CD14-positive monocyte (primary cell): ENCODE measurements around the gene LAMA4. TPM values are rescaled to one million over a fixed set of nuclear protein-coding genes. Genes with fewer than 3 reads are reported as not detected.

Experiments used
- DNase-seq, 3 donors: peaks; one replicate each; pipeline ENCODE4 v3.0.0-alpha.2; 2011 to 2022
- H2AFZ ChIP-seq: 2 replicates; pipeline ENCODE4 v1.6.0; 2012; ENCODE audit warnings: mild to moderate bottlenecking, low read depth, low read length, inconsistent platforms; ENCODE audit not compliant: insufficient read depth, poor library complexity, severe bottlenecking
- H3K27ac ChIP-seq, 2 donors: 1 replicate in 1 of 2; 2 replicates in 1 of 2; pipeline ENCODE4 v1.5.1; 2012 to 2013; ENCODE audit warnings: low read length in 2 of 2, control low read depth in 1 of 2, inconsistent platforms in 1 of 2, low read depth in 1 of 2, mild to moderate bottlenecking in 1 of 2
- H3K27me3 ChIP-seq, 2 donors: one replicate each; pipeline versions ENCODE4 v1.6.0 to v1.6.1; 2011 to 2013; ENCODE audit warnings: low read length in 2 of 2; ENCODE audit not compliant: control insufficient read depth in 2 of 2, insufficient read depth in 2 of 2
- H3K36me3 ChIP-seq, 2 donors: replicated peaks in 1 of 2; 1 replicate in 1 of 2; 2 replicates in 1 of 2; pipeline versions ENCODE4 v1.5.1 to v1.6.1; 2012 to 2013; ENCODE audit warnings: low read length in 2 of 2, control low read depth in 1 of 2, inconsistent platforms in 1 of 2, mild to moderate bottlenecking in 1 of 2; ENCODE audit not compliant: insufficient read depth in 2 of 2, control insufficient read depth in 1 of 2
- H3K4me1 ChIP-seq, 2 donors: 1 replicate in 1 of 2; 2 replicates in 1 of 2; pipeline versions ENCODE4 v1.5.1 to v1.6.1; 2012 to 2013; ENCODE audit warnings: low read length in 2 of 2, control low read depth in 1 of 2, inconsistent platforms in 1 of 2, mild to moderate bottlenecking in 1 of 2, moderate library complexity in 1 of 2; ENCODE audit not compliant: insufficient read depth in 2 of 2, control insufficient read depth in 1 of 2
- H3K4me2 ChIP-seq: replicated peaks from 2 replicates; pipeline ENCODE3; 2012; ENCODE audit warnings: low read length, moderate library complexity, mild to moderate bottlenecking; ENCODE audit not compliant: poor library complexity, severe bottlenecking; ENCODE audit errors: extremely low read depth
- H3K4me3 ChIP-seq, 3 experiments: fragments of 200-600 bp in 1 of 3; sonication (generic) in 1 of 3; replicated peaks in 1 of 3; 1 replicate in 2 of 3; 2 replicates in 1 of 3; pipeline ENCODE4 v1.5.1; 2011 to 2013; ENCODE audit warnings: low read length in 3 of 3, mild to moderate bottlenecking in 3 of 3, control low read depth in 2 of 3, low read depth in 2 of 3, inconsistent platforms in 1 of 3, moderate library complexity in 1 of 3
- H3K79me2 ChIP-seq: 2 replicates; pipeline ENCODE4 v1.6.0; 2012; ENCODE audit warnings: mild to moderate bottlenecking, control low read depth, inconsistent platforms, low read length, moderate library complexity; ENCODE audit not compliant: insufficient read depth
- H3K9ac ChIP-seq: 2 replicates; pipeline ENCODE4 v1.6.0; 2017; ENCODE audit warnings: low read length, mild to moderate bottlenecking; ENCODE audit not compliant: insufficient read depth, poor library complexity, severe bottlenecking
- H3K9me3 ChIP-seq, 2 donors: replicated peaks in 1 of 2; 1 replicate in 1 of 2; 2 replicates in 1 of 2; pipeline versions ENCODE4 v1.5.1 to v1.6.1; 2012 to 2013; ENCODE audit warnings: low read length in 2 of 2, control low read depth in 1 of 2; ENCODE audit not compliant: control insufficient read depth in 1 of 2, insufficient read depth in 1 of 2
- H4K20me1 ChIP-seq: 2 replicates; pipeline ENCODE4 v1.6.0; 2012; ENCODE audit warnings: mild to moderate bottlenecking, low read length, control low read depth, moderate library complexity; ENCODE audit not compliant: insufficient read depth
- H3K27ac Mint-ChIP-seq, 7 donors: one replicate each; pipeline ENCODE4 v1.8.0; 2020; ENCODE audit warnings: mild to moderate bottlenecking in 7 of 7, mixed read lengths in 7 of 7, moderate library complexity in 6 of 7, inconsistent platforms in 2 of 7
- H3K27me3 Mint-ChIP-seq, 3 donors: one replicate each; pipeline ENCODE4 v1.8.0; 2021 to 2022; ENCODE audit warnings: low read depth in 3 of 3, mild to moderate bottlenecking in 3 of 3, mixed read lengths in 3 of 3, moderate library complexity in 3 of 3, inconsistent platforms in 1 of 3
- H3K36me3 Mint-ChIP-seq, 2 donors: one replicate each; pipeline ENCODE4 v1.8.0; 2020; ENCODE audit warnings: mixed read lengths in 2 of 2, inconsistent platforms in 1 of 2, mild to moderate bottlenecking in 1 of 2
- H3K4me1 Mint-ChIP-seq: one replicate; pipeline ENCODE4 v1.8.0; 2020; ENCODE audit warnings: mild to moderate bottlenecking, mixed read lengths
- H3K4me3 Mint-ChIP-seq, 2 donors: one replicate each; pipeline ENCODE4 v1.8.0; 2020; ENCODE audit warnings: mild to moderate bottlenecking in 2 of 2, mixed read lengths in 2 of 2, moderate library complexity in 1 of 2
- H3K9me3 Mint-ChIP-seq, 7 donors: one replicate each; pipeline ENCODE4 v1.8.0; 2020 to 2022; ENCODE audit warnings: mixed read lengths in 7 of 7, mild to moderate bottlenecking in 6 of 7, moderate library complexity in 6 of 7, inconsistent platforms in 2 of 7
- WGBS: methylation state at CpG from one replicate; pipeline ENCODE4 v1.1.5; 2013; ENCODE audit warnings: missing lambda C conversion rate; ENCODE audit not compliant: insufficient coverage; 5-methylcytosine and 5-hydroxymethylcytosine counted together
- intact Hi-C, 2 donors: fragments of 100-400 bp; cut with micrococcal nuclease; formaldehyde crosslinking; loops; one replicate each; pipeline versions ENCODE4 v1.15.0 to v1.15.1; 2023
- polyA plus RNA-seq, 3 donors: library from polyadenylated mRNA; depleted of rRNA in 1 of 3; unstranded in 2 of 3; stranded (reverse) in 1 of 3; fragments of 300-500 nt in 2 of 3; fragments of >200 nt in 1 of 3; fragmentation: Illumina TruSeq in 2 of 3; gene quantifications; 1 replicate in 2 of 3; 2 replicates in 1 of 3; pipeline ENCODE4 v1.2.3, GENCODE V29; 2012 to 2021
- TF ChIP-seq, protein P1 (sequence below): fragments of 200-600 bp; IDR thresholded peaks from one replicate; pipeline ENCODE4 v1.8.0; 2022; ENCODE audit warnings: antibody characterized with exemption, mild to moderate bottlenecking

LAMA4 gene
- polyA plus RNA-seq, 3 donors: not detected

DNA sequence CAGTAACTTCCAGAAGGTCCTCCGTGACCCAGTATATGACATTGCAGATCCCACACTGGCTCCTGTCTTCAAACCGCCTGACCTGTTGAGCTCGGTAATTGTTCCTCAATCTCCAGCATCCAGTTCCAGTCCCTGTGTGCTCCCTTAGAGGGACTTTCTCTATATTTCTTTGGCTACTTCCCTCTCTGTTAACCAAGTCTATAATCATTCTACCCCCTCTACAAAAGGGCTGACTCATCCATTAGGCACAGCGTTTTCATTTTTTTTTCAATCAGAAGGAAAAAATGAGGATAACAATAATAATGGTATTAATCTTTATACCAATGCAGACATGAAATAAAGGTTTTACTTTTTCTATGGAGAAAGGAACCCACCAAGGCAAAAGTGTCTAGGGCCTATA lies 97.7 kb downstream of the LAMA4 start:
- intact Hi-C loops: no loop called here
- no peaks in the 10 kb centered on the region for H3K9me3 ChIP-seq
- H3K4me3 Mint-ChIP-seq: no peak overlapping the region
- no peaks in the 10 kb centered on the region for H3K27me3 ChIP-seq
- no peaks in the 10 kb centered on the region for H3K9me3 Mint-ChIP-seq
- H3K36me3 ChIP-seq: no peaks in the 10 kb centered on the region
- 65% methylated on average over 3 of the region's 4 CpGs for WGBS
- no peak overlapping the region for H3K4me3 ChIP-seq
- H3K4me1 ChIP-seq: peaks cover 0 to 15% of the 10 kb centered on the region in 2 donors
- H3K4me2 ChIP-seq: no peak overlapping the region
- H3K27ac ChIP-seq: no peak overlapping the region
- TF ChIP-seq, protein P1, sequence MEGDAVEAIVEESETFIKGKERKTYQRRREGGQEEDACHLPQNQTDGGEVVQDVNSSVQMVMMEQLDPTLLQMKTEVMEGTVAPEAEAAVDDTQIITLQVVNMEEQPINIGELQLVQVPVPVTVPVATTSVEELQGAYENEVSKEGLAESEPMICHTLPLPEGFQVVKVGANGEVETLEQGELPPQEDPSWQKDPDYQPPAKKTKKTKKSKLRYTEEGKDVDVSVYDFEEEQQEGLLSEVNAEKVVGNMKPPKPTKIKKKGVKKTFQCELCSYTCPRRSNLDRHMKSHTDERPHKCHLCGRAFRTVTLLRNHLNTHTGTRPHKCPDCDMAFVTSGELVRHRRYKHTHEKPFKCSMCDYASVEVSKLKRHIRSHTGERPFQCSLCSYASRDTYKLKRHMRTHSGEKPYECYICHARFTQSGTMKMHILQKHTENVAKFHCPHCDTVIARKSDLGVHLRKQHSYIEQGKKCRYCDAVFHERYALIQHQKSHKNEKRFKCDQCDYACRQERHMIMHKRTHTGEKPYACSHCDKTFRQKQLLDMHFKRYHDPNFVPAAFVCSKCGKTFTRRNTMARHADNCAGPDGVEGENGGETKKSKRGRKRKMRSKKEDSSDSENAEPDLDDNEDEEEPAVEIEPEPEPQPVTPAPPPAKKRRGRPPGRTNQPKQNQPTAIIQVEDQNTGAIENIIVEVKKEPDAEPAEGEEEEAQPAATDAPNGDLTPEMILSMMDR: no peak
- H3K4me1 Mint-ChIP-seq: peaks cover 18% of the 10 kb centered on the region
- H2AFZ ChIP-seq: no peak overlapping the region
- no peak overlapping the region for H3K9ac ChIP-seq
- no peaks in the 10 kb centered on the region for H4K20me1 ChIP-seq
- H3K27ac Mint-ChIP-seq: peak overlapping the region in 1 of 7 donors; percentile 14
- no peak for DNase-seq
- no peaks in the 10 kb centered on the region for H3K36me3 Mint-ChIP-seq
- peaks cover 1 to 5% (median 4%) of the 10 kb centered on the region in 3 donors for H3K27me3 Mint-ChIP-seq
- H3K79me2 ChIP-seq: no peaks in the 10 kb centered on the region

DNA sequence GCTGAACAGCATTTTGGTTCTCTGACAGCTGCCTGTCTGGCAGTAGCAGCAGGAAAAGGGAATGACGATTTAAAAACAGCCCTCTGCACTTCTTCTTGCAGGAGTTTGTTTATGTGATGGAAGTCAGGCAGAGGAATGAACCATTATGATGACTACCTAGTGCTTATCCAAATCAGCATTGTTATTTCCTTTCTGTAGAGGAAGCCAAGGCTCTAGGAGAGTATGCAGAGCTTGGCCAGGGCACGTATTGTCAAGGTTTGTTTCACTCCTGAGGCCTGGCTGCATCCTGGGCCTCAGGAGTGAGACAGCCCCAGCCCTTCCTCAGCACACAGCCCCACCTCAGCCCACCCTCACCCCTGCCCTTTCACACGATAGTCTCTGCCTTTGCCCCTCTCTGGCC lies 98.5 kb downstream of the LAMA4 start:
- Mint-ChIP-seq H3K4me1 (peaks cover 18% of the 10 kb centered on the region), H3K9me3 (no peaks in the 10 kb centered on the region), H3K27me3 (peaks cover 1 to 4% (median 4%) of the 10 kb centered on the region in 3 donors), H3K27ac (no peak overlapping the region), H3K4me3 (no peak overlapping the region), H3K36me3 (no peaks in the 10 kb centered on the region)
- Histone ChIP-seq H3K9me3 (no peaks in the 10 kb centered on the region), H3K27ac (no peak overlapping the region), H3K4me1 (peaks cover 0 to 15% of the 10 kb centered on the region in 2 donors), H3K9ac (no peak overlapping the region), H3K4me3 (no peak overlapping the region), H3K27me3 (no peaks in the 10 kb centered on the region), H2AFZ (no peak overlapping the region), H4K20me1 (no peaks in the 10 kb centered on the region), H3K4me2 (no peak overlapping the region), H3K79me2 (no peaks in the 10 kb centered on the region), H3K36me3 (no peaks in the 10 kb centered on the region)
- no peak for DNase-seq
- intact Hi-C loops: no loop called here
- 100% methylated on average over 1 of the region's 3 CpGs for WGBS
- TF ChIP-seq, protein P1: no peak
